GM12892 (cell line): Measurements from ENCODE around the gene C19orf33.

ENCODE experiments used
- POLR2A ChIP-seq: IDR thresholded peaks from 2 replicates; pipeline ENCODE4 v1.6.1; 2011; ENCODE audit warnings: low read depth, low read length, control low read depth
- POLR2AphosphoS5 ChIP-seq: IDR thresholded peaks from 2 replicates; pipeline ENCODE4 v1.6.1; 2011; ENCODE audit warnings: low read depth, low read length, control low read depth
- TAF1 ChIP-seq: IDR thresholded peaks from 2 replicates; pipeline ENCODE4 v1.6.1; 2011; ENCODE audit warnings: low read depth, mild to moderate bottlenecking, control low read depth, low read length, borderline replicate concordance

- TF ChIP-seq POLR2A = no peak
- TF ChIP-seq POLR2AphosphoS5 = no peak
- TF ChIP-seq TAF1 = no peak
These were observed 14.1 kb upstream of the C19orf33 start for GRCh38 chr19:38289955-38290354.
